Natural killer cell (primary cell): Measurements from ENCODE around the gene SLC6A8. TPM values are rescaled to one million over a fixed set of nuclear protein-coding genes. Genes with fewer than 3 reads are reported as not detected.
A peak's percentile ranks its signal among the peaks of the same experiment; 100 is the strongest.

ENCODE experiments used
- ATAC-seq, 3 donors: fragments of 150-1000 bp in 2 of 3; fragments of 200-7000 bp in 1 of 3; cut with Tn5 transposase; 1 replicate in 1 of 3; 2 replicates in 2 of 3; pipeline ENCODE4 v1.10.0; 2021; ENCODE audit warnings: mild to moderate bottlenecking in 2 of 3, moderate library complexity in 2 of 3
- DNase-seq, 2 donors: peaks; one replicate each; pipeline versions ENCODE4 v3.0.0 to v3.0.0-alpha.2; 2013 to 2021; ENCODE audit warnings: mixed read lengths in 1 of 2
- H3K27ac ChIP-seq: one replicate; pipeline ENCODE4 v1.5.1; 2013; ENCODE audit warnings: mild to moderate bottlenecking, low read length
- H3K27me3 ChIP-seq: one replicate; pipeline ENCODE4 v1.6.1; 2013; ENCODE audit warnings: low read length; ENCODE audit not compliant: control insufficient read depth, insufficient read depth
- H3K36me3 ChIP-seq: one replicate; pipeline ENCODE4 v1.6.1; 2013; ENCODE audit warnings: low read length; ENCODE audit not compliant: control insufficient read depth, insufficient read depth
- H3K4me1 ChIP-seq: one replicate; pipeline ENCODE4 v1.6.1; 2013; ENCODE audit warnings: low read length; ENCODE audit not compliant: control insufficient read depth, insufficient read depth
- H3K4me3 ChIP-seq: one replicate; pipeline ENCODE4 v1.5.1; 2013; ENCODE audit warnings: low read length
- H3K9me3 ChIP-seq: one replicate; pipeline ENCODE4 v1.6.1; 2013; ENCODE audit warnings: low read length; ENCODE audit not compliant: control insufficient read depth, insufficient read depth
- H3K27ac Mint-ChIP-seq, 2 donors: one replicate each; pipeline ENCODE4 v1.8.0; 2022; ENCODE audit warnings: mild to moderate bottlenecking in 2 of 2, mixed read lengths in 2 of 2, moderate library complexity in 1 of 2
- H3K27me3 Mint-ChIP-seq, 2 donors: one replicate each; pipeline ENCODE4 v1.8.0; 2022; ENCODE audit warnings: low read depth in 2 of 2, mixed read lengths in 2 of 2
- H3K36me3 Mint-ChIP-seq: one replicate; pipeline ENCODE4 v1.8.0; 2022; ENCODE audit warnings: mixed read lengths
- H3K4me1 Mint-ChIP-seq, 2 donors: one replicate each; pipeline ENCODE4 v1.8.0; 2022; ENCODE audit warnings: mixed read lengths in 2 of 2
- H3K4me3 Mint-ChIP-seq: one replicate; pipeline ENCODE4 v1.8.0; 2022; ENCODE audit warnings: mild to moderate bottlenecking, moderate library complexity, mixed read lengths
- H3K9me3 Mint-ChIP-seq, 2 donors: one replicate each; pipeline ENCODE4 v1.8.0; 2022; ENCODE audit warnings: mixed read lengths in 2 of 2
- WGBS: methylation state at CpG from one replicate; pipeline ENCODE4 v1.1.7; 2013; ENCODE audit warnings: missing lambda C conversion rate; ENCODE audit not compliant: insufficient coverage; 5-methylcytosine and 5-hydroxymethylcytosine counted together
- intact Hi-C: fragments of 100-400 bp; cut with micrococcal nuclease; formaldehyde crosslinking; loops from one replicate; pipeline ENCODE4 v1.14.2; 2022
- total RNA-seq, 4 donors: library from RNA; stranded (reverse); fragments of 120-200 nt in 1 of 4; gene quantifications; one replicate each; pipeline versions ENCODE4 v1.2.3 to v1.2.4, GENCODE V29; 2013 to 2022
- TF ChIP-seq, protein P1 (sequence below): fragments of 200-600 bp; IDR thresholded peaks from one replicate; pipeline ENCODE4 v1.8.0; 2022; ENCODE audit warnings: antibody characterized with exemption

The SLC6A8 gene
- total RNA-seq, 3 donors from 2014 or later (not counting 1 experiment from before 2014, with no cell fraction given) = 0.77 to 2.5 (median 1.4) TPM

- 2% methylated on average over 77 of the region's 84 CpGs for WGBS
- Mint-ChIP-seq H3K4me3 (no peak overlapping the region), H3K36me3 (no peaks in the 10 kb centered on the region), H3K9me3 (no peaks in the 10 kb centered on the region), H3K4me1 (no peaks in the 10 kb centered on the region), H3K27me3 (peaks cover 0 to 20% of the 10 kb centered on the region in 2 donors), H3K27ac (no peak overlapping the region)
- peak in 1 of 2 donors; percentile 56 for DNase-seq
- TF ChIP-seq, protein P1, sequence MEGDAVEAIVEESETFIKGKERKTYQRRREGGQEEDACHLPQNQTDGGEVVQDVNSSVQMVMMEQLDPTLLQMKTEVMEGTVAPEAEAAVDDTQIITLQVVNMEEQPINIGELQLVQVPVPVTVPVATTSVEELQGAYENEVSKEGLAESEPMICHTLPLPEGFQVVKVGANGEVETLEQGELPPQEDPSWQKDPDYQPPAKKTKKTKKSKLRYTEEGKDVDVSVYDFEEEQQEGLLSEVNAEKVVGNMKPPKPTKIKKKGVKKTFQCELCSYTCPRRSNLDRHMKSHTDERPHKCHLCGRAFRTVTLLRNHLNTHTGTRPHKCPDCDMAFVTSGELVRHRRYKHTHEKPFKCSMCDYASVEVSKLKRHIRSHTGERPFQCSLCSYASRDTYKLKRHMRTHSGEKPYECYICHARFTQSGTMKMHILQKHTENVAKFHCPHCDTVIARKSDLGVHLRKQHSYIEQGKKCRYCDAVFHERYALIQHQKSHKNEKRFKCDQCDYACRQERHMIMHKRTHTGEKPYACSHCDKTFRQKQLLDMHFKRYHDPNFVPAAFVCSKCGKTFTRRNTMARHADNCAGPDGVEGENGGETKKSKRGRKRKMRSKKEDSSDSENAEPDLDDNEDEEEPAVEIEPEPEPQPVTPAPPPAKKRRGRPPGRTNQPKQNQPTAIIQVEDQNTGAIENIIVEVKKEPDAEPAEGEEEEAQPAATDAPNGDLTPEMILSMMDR = no peak
- peaks cover 10% of the 10 kb centered on the region for H3K27me3 ChIP-seq
- H3K27ac ChIP-seq = no peak overlapping the region
- no peaks in the 10 kb centered on the region for H3K36me3 ChIP-seq
- H3K4me3 ChIP-seq = no peak overlapping the region
- intact Hi-C loops = no loop called here
- no peaks in the 10 kb centered on the region for H3K9me3 ChIP-seq
- peak in 1 of 3 donors; percentile 49 for ATAC-seq
- H3K4me1 ChIP-seq = peaks cover 15% of the 10 kb centered on the region
These were observed 44.0 kb upstream of the SLC6A8 start for GRCh38 chrX:153643431-153644351.

DNA sequence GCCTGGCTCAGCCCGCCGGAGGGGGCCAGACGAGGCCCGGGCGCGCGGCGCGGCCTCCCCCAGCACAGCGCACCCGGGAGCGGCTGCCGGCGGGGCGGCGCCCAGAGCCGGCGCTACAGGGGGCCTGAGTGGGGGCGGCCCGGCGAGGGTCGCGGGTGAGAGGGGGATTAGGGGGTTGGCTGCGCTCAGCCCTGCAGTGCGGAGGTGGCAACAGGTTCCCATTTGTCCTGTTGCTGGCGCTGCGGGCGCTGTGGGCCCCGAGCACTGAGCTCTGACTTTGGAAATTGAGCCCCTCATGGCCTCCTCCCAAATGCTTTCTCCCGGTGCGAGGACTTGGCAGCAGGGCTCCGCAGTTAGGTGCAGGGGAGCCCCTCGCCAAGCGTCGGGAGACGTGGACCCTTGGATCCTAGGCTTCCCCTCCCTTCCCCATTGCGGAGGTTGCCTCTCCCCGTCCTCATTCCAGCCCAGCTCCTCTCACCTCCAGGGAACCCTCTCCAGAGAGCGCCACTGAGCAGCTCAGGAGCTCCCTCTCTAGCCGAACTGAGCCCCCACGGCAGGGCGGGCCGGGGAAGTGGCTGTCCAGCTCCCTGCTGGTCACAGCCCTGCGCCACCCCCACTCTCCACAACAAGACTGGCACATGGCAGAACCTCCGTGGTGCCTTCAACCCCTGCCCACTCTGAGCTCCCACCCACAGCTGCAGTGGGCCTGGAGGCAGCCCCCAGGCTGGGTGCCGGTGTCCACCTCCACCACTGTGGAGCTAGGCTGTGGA, 43.2 kb upstream of the SLC6A8 start:
- H3K4me3 ChIP-seq = no peak overlapping the region
- no peaks in the 10 kb centered on the region for H3K9me3 ChIP-seq
- peaks cover 10% of the 10 kb centered on the region for H3K27me3 ChIP-seq
- Mint-ChIP-seq H3K27me3 (peaks cover 0 to 20% of the 10 kb centered on the region in 2 donors), H3K9me3 (no peaks in the 10 kb centered on the region), H3K4me3 (no peak overlapping the region), H3K4me1 (no peaks in the 10 kb centered on the region), H3K27ac (no peak overlapping the region), H3K36me3 (no peaks in the 10 kb centered on the region)
- intact Hi-C loops = no loop called here
- ATAC-seq (peak in 1 of 3 donors; percentile 17), DNase-seq (no peak)
- 6% methylated on average over 46 of the region's 46 CpGs for WGBS
- TF ChIP-seq, protein P1 = no peak
- no peaks in the 10 kb centered on the region for H3K36me3 ChIP-seq
- H3K27ac ChIP-seq = no peak overlapping the region
- H3K4me1 ChIP-seq = peaks cover 15% of the 10 kb centered on the region

- Mint-ChIP-seq H3K4me1 (no peaks in the 10 kb centered on the region), H3K9me3 (no peaks in the 10 kb centered on the region), H3K27me3 (peaks cover 0 to 20% of the 10 kb centered on the region in 2 donors), H3K36me3 (no peaks in the 10 kb centered on the region), H3K27ac (no peak overlapping the region), H3K4me3 (no peak overlapping the region)
- Histone ChIP-seq H3K27me3 (peaks cover 10% of the 10 kb centered on the region), H3K27ac (no peak overlapping the region), H3K36me3 (no peaks in the 10 kb centered on the region), H3K4me3 (no peak overlapping the region), H3K9me3 (no peaks in the 10 kb centered on the region), H3K4me1 (peaks cover 17% of the 10 kb centered on the region)
- ATAC-seq = no peak
- DNase-seq = no peak
- intact Hi-C loops = no loop called here
- 53% methylated on average over 5 of the region's 6 CpGs for WGBS
- TF ChIP-seq, protein P1 = no peak
These were observed 42.6 kb upstream of the SLC6A8 start for GRCh38 chrX:153645151-153645550.
